GM21717 (cell line): ENCODE results near the gene RRAGC.
"Not testable (repeated sequence)": the region's sequence is repeated elsewhere in the genome, so short reads cannot be mapped to it uniquely, and the experiment has no call there.

Source experiments
- ATAC-seq: cut with Tn5 transposase; IDR thresholded peaks from one replicate; pipeline ENCODE4 v1.9.1; 2021; ENCODE audit warnings: mild to moderate bottlenecking, moderate library complexity; ENCODE audit not compliant: unreplicated experiment

RRAGC gene

GRCh38 chr1:38858833-38859560 lies 575 bp downstream of the RRAGC start:
- peak; percentile 39 for ATAC-seq

GRCh38 chr1:38852780-38853179 lies 6.8 kb downstream of the RRAGC start:
- no peak for ATAC-seq

GRCh38 chr1:38848071-38848470 lies 11.5 kb downstream of the RRAGC start:
- ATAC-seq = no peak

- ATAC-seq = no peak
These were observed 13.4 kb downstream of the RRAGC start for GRCh38 chr1:38846210-38846609.

- ATAC-seq = not testable (repeated sequence)
These were observed 14.5 kb downstream of the RRAGC start for GRCh38 chr1:38845088-38845487.

- no peak for ATAC-seq
These were observed 19.3 kb downstream of the RRAGC start for GRCh38 chr1:38840281-38840680.

- ATAC-seq = no peak
These were observed 20.2 kb downstream of the RRAGC start for GRCh38 chr1:38839363-38839762.

- not testable (repeated sequence) for ATAC-seq
These were observed 23.3 kb downstream of the RRAGC start for GRCh38 chr1:38836316-38836715.

- peak; percentile 56 for ATAC-seq
These were observed 24.4 kb downstream of the RRAGC start for GRCh38 chr1:38834937-38835827.

GRCh38 chr1:38834221-38834782 lies 25.3 kb downstream of the RRAGC start:
- ATAC-seq = no peak

GRCh38 chr1:38833146-38833545 lies 26.4 kb downstream of the RRAGC start:
- ATAC-seq = no peak

GRCh38 chr1:38832370-38832734 lies 27.2 kb downstream of the RRAGC start:
- no peak for ATAC-seq

- no peak for ATAC-seq
These were observed 27.7 kb downstream of the RRAGC start for GRCh38 chr1:38831731-38832369.

GRCh38 chr1:38829368-38829767 lies 30.2 kb downstream of the RRAGC start:
- no peak for ATAC-seq

- ATAC-seq = no peak
These were observed 32.3 kb downstream of the RRAGC start for GRCh38 chr1:38827318-38827717.

- no peak for ATAC-seq
These were observed 32.7 kb downstream of the RRAGC start for GRCh38 chr1:38826886-38827285.

GRCh38 chr1:38826262-38826661 lies 33.3 kb downstream of the RRAGC start:
- no peak for ATAC-seq

- ATAC-seq = no peak
These were observed 38.7 kb downstream of the RRAGC start for GRCh38 chr1:38820860-38821259.

GRCh38 chr1:38819516-38819915 lies 40.1 kb downstream of the RRAGC start:
- ATAC-seq = no peak

GRCh38 chr1:38819040-38819439 lies 40.5 kb downstream of the RRAGC start:
- ATAC-seq = no peak
